22Rv1 (cell line): Measurements from ENCODE around the gene GDPD2.

Source experiments
- CTCF ChIP-seq: fragments of 450-650 bp; IDR thresholded peaks from 2 replicates; pipeline ENCODE4 v1.5.1; 2017; ENCODE audit warnings: mild to moderate bottlenecking
- ZFX ChIP-seq: fragments of 450-650 bp; IDR thresholded peaks from 2 replicates; pipeline ENCODE4 v1.6.1; 2017; ENCODE audit warnings: antibody characterized with exemption, borderline replicate concordance

GRCh38 chrX:70434352-70434866 is 11.3 kb downstream of the GDPD2 start:
- TF ChIP-seq CTCF (no peak), ZFX (no peak)
